Fibroblast of lung (primary cell): ENCODE measurements around the gene IGFBP5.

ENCODE experiments used
- EZH2 ChIP-seq: IDR thresholded peaks from 2 replicates; pipeline ENCODE4 v1.5.1; 2012; ENCODE audit warnings: low read length, control low read depth, mild to moderate bottlenecking; ENCODE audit errors: missing control alignments
- TF ChIP-seq, protein P1 (sequence below), 2 donors: IDR thresholded peaks in 1 of 2; conservative IDR thresholded peaks in 1 of 2; 1 replicate in 1 of 2; 2 replicates in 1 of 2; pipeline ENCODE4 v1.5.1; 2011 to 2012; ENCODE audit warnings: low read length in 2 of 2, control low read depth in 1 of 2, inconsistent platforms in 1 of 2, low read depth in 1 of 2, mild to moderate bottlenecking in 1 of 2

DNA sequence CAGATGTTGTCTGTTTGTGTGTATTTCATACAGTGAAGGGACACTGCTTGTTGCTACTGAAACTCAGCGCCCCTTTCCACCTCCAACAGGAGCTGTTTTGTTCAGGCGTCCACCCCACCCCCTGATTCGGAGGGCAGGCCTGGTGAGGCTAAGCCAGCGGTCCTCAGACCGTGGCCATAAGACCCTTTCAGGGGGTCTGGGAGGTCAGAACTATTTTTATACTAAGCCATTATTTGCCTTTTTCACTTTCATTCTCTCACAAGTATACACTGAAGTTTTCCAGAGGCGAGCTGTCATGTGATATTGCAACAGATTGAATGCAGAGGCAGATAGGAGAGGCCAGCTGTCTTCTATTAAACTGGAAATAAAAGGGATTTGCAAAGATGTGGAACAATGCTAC lies 39.7 kb upstream of the IGFBP5 start:
- TF ChIP-seq, protein P1, sequence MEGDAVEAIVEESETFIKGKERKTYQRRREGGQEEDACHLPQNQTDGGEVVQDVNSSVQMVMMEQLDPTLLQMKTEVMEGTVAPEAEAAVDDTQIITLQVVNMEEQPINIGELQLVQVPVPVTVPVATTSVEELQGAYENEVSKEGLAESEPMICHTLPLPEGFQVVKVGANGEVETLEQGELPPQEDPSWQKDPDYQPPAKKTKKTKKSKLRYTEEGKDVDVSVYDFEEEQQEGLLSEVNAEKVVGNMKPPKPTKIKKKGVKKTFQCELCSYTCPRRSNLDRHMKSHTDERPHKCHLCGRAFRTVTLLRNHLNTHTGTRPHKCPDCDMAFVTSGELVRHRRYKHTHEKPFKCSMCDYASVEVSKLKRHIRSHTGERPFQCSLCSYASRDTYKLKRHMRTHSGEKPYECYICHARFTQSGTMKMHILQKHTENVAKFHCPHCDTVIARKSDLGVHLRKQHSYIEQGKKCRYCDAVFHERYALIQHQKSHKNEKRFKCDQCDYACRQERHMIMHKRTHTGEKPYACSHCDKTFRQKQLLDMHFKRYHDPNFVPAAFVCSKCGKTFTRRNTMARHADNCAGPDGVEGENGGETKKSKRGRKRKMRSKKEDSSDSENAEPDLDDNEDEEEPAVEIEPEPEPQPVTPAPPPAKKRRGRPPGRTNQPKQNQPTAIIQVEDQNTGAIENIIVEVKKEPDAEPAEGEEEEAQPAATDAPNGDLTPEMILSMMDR (conservative IDR thresholded peaks at IDR 0.05 in 1 of 2, IDR thresholded peaks at IDR 0.05 in 1 of 2; ENCODE audit: low read depth in 1 of 2, low read length in 2 of 2) = no peak
- no peak for TF ChIP-seq EZH2
